Spleen (tissue), 7 donors: ENCODE results near the gene GP1BB.

Source experiments
- CTCF ChIP-seq, 11 experiments: fragments of 200-600 bp in 7 of 11; fragments of 450-650 bp in 4 of 11; sonication (generic) in 4 of 11; IDR thresholded peaks in 8 of 11; conservative IDR thresholded peaks in 3 of 11; 1 replicate in 7 of 11; 2 replicates in 4 of 11; pipeline versions ENCODE4 v1.4.0 to v1.8.0; 2016 to 2021; ENCODE audit warnings: antibody characterized with exemption in 11 of 11, inconsistent platforms in 4 of 11, mild to moderate bottlenecking in 1 of 11
- POLR2AphosphoS5 ChIP-seq, 3 donors: sonication (generic); formaldehyde crosslinking; IDR thresholded peaks; one replicate each; pipeline ENCODE4 v1.5.1; 2017; ENCODE audit warnings: antibody characterized with exemption in 3 of 3
- donor health status: DM: no; HTN: no; CAD: no; lungs with moderate emphysema.
- donor health status: DM: no; HTN: no; CAD: no.
- donor health status: DM: no; HTN: no; CAD: no.

DNA sequence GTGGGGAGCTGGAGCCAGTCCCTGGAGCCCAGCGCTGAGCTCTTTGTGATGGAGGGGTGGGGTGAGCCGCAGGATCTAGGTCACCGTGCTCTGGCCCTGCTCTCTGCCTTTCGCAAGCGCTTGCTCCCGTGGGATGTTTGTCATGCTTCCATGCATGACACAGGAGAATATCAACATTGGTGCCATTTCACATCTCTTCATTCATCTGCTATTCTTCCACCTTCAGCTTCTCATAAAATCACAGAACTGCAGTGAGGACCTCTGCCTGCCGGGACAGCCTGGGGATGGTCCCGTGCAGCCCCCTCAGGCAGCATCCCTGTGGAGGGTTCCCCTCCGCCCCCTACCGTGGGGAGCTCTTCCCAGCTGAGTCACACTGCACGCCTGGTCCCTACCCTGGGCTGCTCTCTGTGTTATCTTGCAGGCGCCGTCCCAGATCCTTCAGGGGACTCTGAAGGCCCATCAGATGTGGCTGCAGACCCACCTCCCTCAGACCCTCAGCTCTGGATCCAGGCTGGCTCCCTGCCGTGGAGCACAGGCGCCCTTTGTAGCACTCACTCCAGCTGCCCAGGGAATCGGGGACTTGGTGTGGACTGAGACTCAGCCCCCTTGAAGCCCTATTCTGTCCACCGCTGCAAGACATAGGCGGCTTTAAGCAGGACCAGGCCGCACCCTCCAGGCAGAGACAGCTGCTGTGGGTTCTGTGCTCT is 14.1 kb upstream of the GP1BB start:
- TF ChIP-seq POLR2AphosphoS5 (IDR thresholded peaks at IDR 0.05) (no peak), CTCF (IDR thresholded peaks at IDR 0.05 in 8 of 11, conservative IDR thresholded peaks at IDR 0.05 in 3 of 11) (no peak)
